K562 (cell line): ENCODE measurements around the gene TP53TG5. TPM values are rescaled to one million over a fixed set of nuclear protein-coding genes. Genes with fewer than 3 reads are reported as not detected.
A peak's percentile ranks its signal among the peaks of the same experiment; 100 is the strongest.

Experiments used
- ARID3B ChIP-seq: fragments of 250-450 bp; sonication (Bioruptor Pico); IDR thresholded peaks from 2 replicates; pipeline ENCODE4 v1.4.0; 2020; ENCODE audit warnings: borderline replicate concordance
- CC2D1A ChIP-seq: fragments of 450-650 bp; IDR thresholded peaks from 2 replicates; pipeline ENCODE4 v1.6.1; 2017; ENCODE audit warnings: mild to moderate bottlenecking
- CCNT2 ChIP-seq: IDR thresholded peaks from 2 replicates; pipeline ENCODE4 v1.6.1; 2011; ENCODE audit warnings: borderline replicate concordance, low read depth, mild to moderate bottlenecking, moderate library complexity, mixed read lengths, low read length; ENCODE audit not compliant: insufficient read length; ENCODE audit errors: extremely low read depth
- FOXM1 ChIP-seq, 2 experiments: fragments of 450-650 bp in 1 of 2; sonication (generic) in 1 of 2; formaldehyde crosslinking in 1 of 2; IDR thresholded peaks; 2 replicates each; pipeline versions ENCODE4 v1.6.1 to v1.9.0; 2017 to 2022; ENCODE audit warnings: low read depth in 2 of 2, mild to moderate bottlenecking in 2 of 2, missing genetic modification reagents in 1 of 2, moderate library complexity in 1 of 2
- FOXP1 ChIP-seq: sonication (generic); formaldehyde crosslinking; IDR thresholded peaks from 2 replicates; pipeline ENCODE4 v1.8.0; 2022; ENCODE audit warnings: mild to moderate bottlenecking, missing genetic modification reagents
- KDM1A ChIP-seq, 2 experiments: fragments of 450-650 bp; IDR thresholded peaks; 2 replicates each; pipeline ENCODE4 v1.6.1; 2016; ENCODE audit warnings: mild to moderate bottlenecking in 2 of 2
- KHSRP ChIP-seq: fragments of 450-650 bp; IDR thresholded peaks from 2 replicates; pipeline ENCODE4 v1.6.1; 2017
- MAX ChIP-seq: sonication (generic); formaldehyde crosslinking; IDR thresholded peaks from 2 replicates; pipeline ENCODE4 v1.9.0; 2022; ENCODE audit warnings: mild to moderate bottlenecking, missing genetic modification reagents
- THRAP3 ChIP-seq: fragments of 450-650 bp; IDR thresholded peaks from 2 replicates; pipeline ENCODE4 v1.6.1; 2016; ENCODE audit warnings: mild to moderate bottlenecking, inconsistent platforms, borderline replicate concordance
- TSC22D4 ChIP-seq: fragments of 450-650 bp; IDR thresholded peaks from 2 replicates; pipeline ENCODE4 v1.6.1; 2016; ENCODE audit warnings: missing genetic modification characterization, missing biosample characterization, control low read depth
- ZBTB33 ChIP-seq: sonication (generic); formaldehyde crosslinking; IDR thresholded peaks from 2 replicates; pipeline ENCODE4 v1.8.1; 2023; ENCODE audit warnings: mild to moderate bottlenecking, missing genetic modification reagents
- ZBTB8A ChIP-seq: fragments of 450-650 bp; IDR thresholded peaks from 2 replicates; pipeline ENCODE4 v1.6.1; 2018; ENCODE audit warnings: mild to moderate bottlenecking, moderate library complexity; ENCODE audit not compliant: partially characterized antibody
- ZFP36 ChIP-seq: fragments of 150-350 bp; IDR thresholded peaks from 2 replicates; pipeline ENCODE4 v1.6.1; 2018; ENCODE audit warnings: low read length, low read depth; ENCODE audit not compliant: partially characterized antibody
- ZNF24 ChIP-seq: fragments of 450-650 bp; IDR thresholded peaks from 2 replicates; pipeline ENCODE4 v1.6.1; 2016
- ZNF311 ChIP-seq: fragments of 250-450 bp; sonication (Bioruptor Pico); IDR thresholded peaks from 2 replicates; pipeline ENCODE4 v1.4.0; 2020; ENCODE audit warnings: mild to moderate bottlenecking, moderate library complexity
- ZNF583 ChIP-seq: fragments of 250-450 bp; sonication (Bioruptor Pico); IDR thresholded peaks from 2 replicates; pipeline ENCODE4 v1.4.0; 2020
- ZNF77 ChIP-seq: fragments of 250-450 bp; sonication (Bioruptor Pico); IDR thresholded peaks from 2 replicates; pipeline ENCODE4 v1.5.0; 2020
- polyA plus RNA-seq, 8 experiments: library from polyadenylated mRNA; depleted of rRNA in 4 of 8; stranded (reverse) in 5 of 8; unstranded in 3 of 8; fragments of >200 nt; fragmentation: Nextera tagmentation in 2 of 8; fragmentation: Illumina TruSeq in 1 of 8; extraction: Ambion mirVana in 2 of 8; extraction: Trizol in 1 of 8; gene quantifications; 2 replicates each; pipeline versions ENCODE4 v1.2.1 to v1.2.3, GENCODE V29; 2011 to 2014; ENCODE audit warnings: inconsistent platforms in 1 of 8, missing spikeins in 1 of 8
- total RNA-seq, 7 experiments: library from RNA; depleted of rRNA in 6 of 7; stranded (reverse); fragments of >200 nt in 6 of 7; fragmentation: Illumina TruSeq in 2 of 7; extraction: Trizol in 2 of 7; gene quantifications; 2 replicates each; pipeline versions ENCODE4 v1.2.1 to v1.2.3, GENCODE V29; 2011 to 2021; ENCODE audit warnings: low replicate concordance in 1 of 7
- TF ChIP-seq, protein P1 (sequence below), 2 experiments: fragments of 150-350 bp in 1 of 2; IDR thresholded peaks; 2 replicates each; pipeline ENCODE4 v1.6.1; 2012 to 2016; ENCODE audit warnings: low read depth in 2 of 2, low read length in 2 of 2, mild to moderate bottlenecking in 1 of 2, moderate library complexity in 1 of 2
- TF ChIP-seq, protein P2 (sequence below): fragments of 450-650 bp; IDR thresholded peaks from 2 replicates; pipeline ENCODE4 v1.7.0; 2016; ENCODE audit warnings: borderline replicate concordance

The TP53TG5 gene
- total and polyA plus RNA-seq, 9 of the 15 experiments (the other 6 are each of a cell fraction or from before 2014, with no cell fraction given) = 0.04 to 0.05 (median 0.04) TPM; not detected in 6

DNA sequence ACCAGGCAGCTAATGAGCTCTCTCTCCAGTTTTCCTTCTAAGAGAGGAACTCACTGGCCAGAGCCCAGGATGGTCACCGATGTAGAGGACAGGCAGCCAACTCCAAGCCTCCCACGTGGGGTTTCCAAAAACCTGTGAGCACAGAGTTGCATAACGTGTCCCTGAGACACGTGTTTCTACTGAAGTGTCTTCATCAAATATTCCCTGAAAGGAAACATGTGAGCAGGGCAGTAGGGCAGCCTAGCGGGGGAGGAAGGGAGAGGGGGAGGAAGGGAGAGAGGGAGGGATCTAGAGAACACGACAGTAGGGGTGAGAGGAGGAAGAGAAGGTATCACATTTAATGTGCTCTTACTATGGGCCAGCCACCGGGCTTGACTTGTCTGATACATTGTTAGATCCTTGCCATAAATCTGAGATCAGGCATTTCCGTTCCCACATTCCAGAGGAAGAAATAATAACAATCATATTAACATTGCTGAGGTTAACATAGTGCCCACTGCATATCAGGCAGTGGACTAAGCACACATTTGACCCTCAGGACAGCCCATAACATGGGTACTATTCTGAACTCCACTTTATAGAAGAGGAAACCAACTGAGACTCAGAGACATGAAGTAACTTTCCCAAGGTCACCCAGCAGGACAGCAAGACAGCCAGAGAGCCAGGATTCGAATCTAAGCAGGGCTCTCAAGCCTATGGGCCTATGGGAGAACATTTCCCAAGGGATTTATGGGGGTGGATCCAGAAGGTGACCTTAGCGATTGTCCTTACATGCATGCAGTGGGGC, 19.6 kb downstream of the TP53TG5 start (continued):
- TF ChIP-seq, protein P1, sequence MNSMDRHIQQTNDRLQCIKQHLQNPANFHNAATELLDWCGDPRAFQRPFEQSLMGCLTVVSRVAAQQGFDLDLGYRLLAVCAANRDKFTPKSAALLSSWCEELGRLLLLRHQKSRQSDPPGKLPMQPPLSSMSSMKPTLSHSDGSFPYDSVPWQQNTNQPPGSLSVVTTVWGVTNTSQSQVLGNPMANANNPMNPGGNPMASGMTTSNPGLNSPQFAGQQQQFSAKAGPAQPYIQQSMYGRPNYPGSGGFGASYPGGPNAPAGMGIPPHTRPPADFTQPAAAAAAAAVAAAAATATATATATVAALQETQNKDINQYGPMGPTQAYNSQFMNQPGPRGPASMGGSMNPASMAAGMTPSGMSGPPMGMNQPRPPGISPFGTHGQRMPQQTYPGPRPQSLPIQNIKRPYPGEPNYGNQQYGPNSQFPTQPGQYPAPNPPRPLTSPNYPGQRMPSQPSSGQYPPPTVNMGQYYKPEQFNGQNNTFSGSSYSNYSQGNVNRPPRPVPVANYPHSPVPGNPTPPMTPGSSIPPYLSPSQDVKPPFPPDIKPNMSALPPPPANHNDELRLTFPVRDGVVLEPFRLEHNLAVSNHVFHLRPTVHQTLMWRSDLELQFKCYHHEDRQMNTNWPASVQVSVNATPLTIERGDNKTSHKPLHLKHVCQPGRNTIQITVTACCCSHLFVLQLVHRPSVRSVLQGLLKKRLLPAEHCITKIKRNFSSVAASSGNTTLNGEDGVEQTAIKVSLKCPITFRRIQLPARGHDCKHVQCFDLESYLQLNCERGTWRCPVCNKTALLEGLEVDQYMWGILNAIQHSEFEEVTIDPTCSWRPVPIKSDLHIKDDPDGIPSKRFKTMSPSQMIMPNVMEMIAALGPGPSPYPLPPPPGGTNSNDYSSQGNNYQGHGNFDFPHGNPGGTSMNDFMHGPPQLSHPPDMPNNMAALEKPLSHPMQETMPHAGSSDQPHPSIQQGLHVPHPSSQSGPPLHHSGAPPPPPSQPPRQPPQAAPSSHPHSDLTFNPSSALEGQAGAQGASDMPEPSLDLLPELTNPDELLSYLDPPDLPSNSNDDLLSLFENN (IDR thresholded peaks at IDR 0.05; ENCODE audit: low read depth in 2 of 2, low read length in 2 of 2) = no peak
- TF ChIP-seq ZNF311 (CRISPR knock-in tag) (no peak), ZNF583 (CRISPR knock-in tag) (no peak), FOXP1 (no peak), ZBTB33 (no peak), ZBTB8A (no peak), TSC22D4 (tag) (no peak), ZNF77 (no peak), MAX (CRISPR knock-in tag) (peak; percentile 57), CC2D1A (no peak), THRAP3 (no peak), ZNF24 (no peak), ARID3B (no peak), KDM1A (IDR thresholded peaks at IDR 0.05) (no peak; a peak in 1 of 4 replicates), FOXM1 (IDR thresholded peaks at IDR 0.05; ENCODE audit: low read depth) (no peak), FOXM1 (CRISPR knock-in tag; IDR thresholded peaks at IDR 0.05; ENCODE audit: low read depth) (no peak), CCNT2 (no peak), KHSRP (no peak), ZFP36 (peak; percentile 50)
- TF ChIP-seq, protein P2, sequence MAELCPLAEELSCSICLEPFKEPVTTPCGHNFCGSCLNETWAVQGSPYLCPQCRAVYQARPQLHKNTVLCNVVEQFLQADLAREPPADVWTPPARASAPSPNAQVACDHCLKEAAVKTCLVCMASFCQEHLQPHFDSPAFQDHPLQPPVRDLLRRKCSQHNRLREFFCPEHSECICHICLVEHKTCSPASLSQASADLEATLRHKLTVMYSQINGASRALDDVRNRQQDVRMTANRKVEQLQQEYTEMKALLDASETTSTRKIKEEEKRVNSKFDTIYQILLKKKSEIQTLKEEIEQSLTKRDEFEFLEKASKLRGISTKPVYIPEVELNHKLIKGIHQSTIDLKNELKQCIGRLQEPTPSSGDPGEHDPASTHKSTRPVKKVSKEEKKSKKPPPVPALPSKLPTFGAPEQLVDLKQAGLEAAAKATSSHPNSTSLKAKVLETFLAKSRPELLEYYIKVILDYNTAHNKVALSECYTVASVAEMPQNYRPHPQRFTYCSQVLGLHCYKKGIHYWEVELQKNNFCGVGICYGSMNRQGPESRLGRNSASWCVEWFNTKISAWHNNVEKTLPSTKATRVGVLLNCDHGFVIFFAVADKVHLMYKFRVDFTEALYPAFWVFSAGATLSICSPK = no peak
